HG02885 (cell line): ENCODE results near the gene COL20A1.
"Not testable (repeated sequence)": the region's sequence is repeated elsewhere in the genome, so short reads cannot be mapped to it uniquely, and the experiment has no call there.

Source experiments
- ATAC-seq: cut with Tn5 transposase; IDR thresholded peaks from one replicate; pipeline ENCODE4 v1.9.1; 2021; ENCODE audit warnings: mild to moderate bottlenecking; ENCODE audit not compliant: unreplicated experiment, poor library complexity

COL20A1 gene

GRCh38 chr20:63329331-63330083 lies 36.5 kb downstream of the COL20A1 start:
- no peak for ATAC-seq

- ATAC-seq: no peak
Observed at GRCh38 chr20:63330084-63330760, 37.2 kb downstream of the COL20A1 start.

GRCh38 chr20:63330940-63331339 lies 38.0 kb downstream of the COL20A1 start:
- ATAC-seq: no peak

GRCh38 chr20:63331741-63332400 lies 38.9 kb downstream of the COL20A1 start:
- ATAC-seq: no peak

GRCh38 chr20:63332488-63333240 lies 39.7 kb downstream of the COL20A1 start:
- no peak for ATAC-seq

- ATAC-seq: no peak
Observed at GRCh38 chr20:63333241-63333836, 40.4 kb downstream of the COL20A1 start.

- ATAC-seq: no peak
Observed at GRCh38 chr20:63334356-63334755, 41.4 kb downstream of the COL20A1 start.

GRCh38 chr20:63335060-63335459 lies 42.1 kb downstream of the COL20A1 start:
- not testable (repeated sequence) for ATAC-seq

GRCh38 chr20:63335711-63336110 lies 42.7 kb downstream of the COL20A1 start:
- ATAC-seq: no peak

- ATAC-seq: no peak
Observed at GRCh38 chr20:63336232-63336752, 43.3 kb downstream of the COL20A1 start.

GRCh38 chr20:63337786-63338420 lies 44.9 kb downstream of the COL20A1 start:
- no peak for ATAC-seq

- not testable (repeated sequence) for ATAC-seq
Observed at GRCh38 chr20:63339154-63340094, 46.4 kb downstream of the COL20A1 start.

- ATAC-seq: not testable (repeated sequence)
Observed at GRCh38 chr20:63340158-63340688, 47.2 kb downstream of the COL20A1 start.

- ATAC-seq: no peak
Observed at GRCh38 chr20:63342561-63343459, 49.8 kb downstream of the COL20A1 start.

GRCh38 chr20:63343460-63344445 lies 50.8 kb downstream of the COL20A1 start:
- no peak for ATAC-seq
